ENCODE measurements around the gene SPAG16. TPM values are rescaled to one million over a fixed set of nuclear protein-coding genes. Genes with fewer than 3 reads are reported as not detected.

Gene SPAG16
- total RNA-seq (ENCODE audit: insufficient read depth, low replicate concordance): 33.9 TPM

DNA sequence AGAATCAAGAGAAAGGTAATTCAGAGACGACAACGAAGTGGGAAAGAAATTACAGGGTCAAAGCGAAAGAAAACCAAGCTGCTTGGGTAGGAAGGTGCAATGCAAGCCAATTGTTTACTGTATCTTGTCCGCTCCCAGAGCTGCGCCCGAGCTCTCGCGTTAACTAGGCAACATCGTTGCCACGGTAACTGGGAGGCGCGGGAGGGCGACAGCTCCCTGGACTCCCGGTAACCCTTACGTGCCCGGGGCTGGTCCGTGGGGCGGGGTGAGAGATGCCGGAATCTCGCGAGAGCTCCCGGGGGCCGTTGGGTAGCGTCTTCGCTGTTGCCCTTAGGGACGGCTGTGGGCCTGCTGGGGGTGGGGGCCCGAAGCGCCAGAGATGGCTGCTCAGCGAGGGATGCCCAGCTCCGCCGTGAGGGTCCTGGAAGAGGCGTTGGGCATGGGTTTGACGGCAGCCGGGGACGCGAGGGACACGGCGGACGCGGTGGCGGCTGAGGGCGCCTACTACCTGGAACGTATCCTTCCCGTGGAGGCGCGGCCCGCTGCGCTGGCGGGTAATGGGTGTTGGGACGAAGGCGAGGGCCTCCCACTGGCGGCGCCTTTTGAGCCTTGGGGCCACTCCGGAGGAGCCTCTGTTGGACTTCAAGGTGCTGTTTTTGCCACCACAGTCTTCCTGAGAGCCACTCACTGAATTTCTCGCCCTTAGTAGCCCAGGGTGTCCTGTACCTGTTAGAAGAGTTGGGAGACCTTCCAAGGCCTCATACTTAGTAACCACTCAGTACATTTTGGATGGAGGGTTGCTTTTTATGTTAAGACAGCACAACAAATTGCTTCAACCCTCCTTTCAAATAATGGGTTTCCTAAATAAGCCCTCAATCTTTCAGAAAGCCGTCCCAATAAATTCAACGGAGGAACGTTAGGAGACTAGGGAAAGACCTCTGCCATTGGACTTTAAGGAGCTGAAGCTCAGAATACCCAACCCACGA lies at the start of gene SPAG16:
SPAG16 (plus strand) TSS at position 360 of the 986 bp plus-strand sequence.
- DNase-seq (ENCODE audit: low spot score): peak; percentile 99

DNA sequence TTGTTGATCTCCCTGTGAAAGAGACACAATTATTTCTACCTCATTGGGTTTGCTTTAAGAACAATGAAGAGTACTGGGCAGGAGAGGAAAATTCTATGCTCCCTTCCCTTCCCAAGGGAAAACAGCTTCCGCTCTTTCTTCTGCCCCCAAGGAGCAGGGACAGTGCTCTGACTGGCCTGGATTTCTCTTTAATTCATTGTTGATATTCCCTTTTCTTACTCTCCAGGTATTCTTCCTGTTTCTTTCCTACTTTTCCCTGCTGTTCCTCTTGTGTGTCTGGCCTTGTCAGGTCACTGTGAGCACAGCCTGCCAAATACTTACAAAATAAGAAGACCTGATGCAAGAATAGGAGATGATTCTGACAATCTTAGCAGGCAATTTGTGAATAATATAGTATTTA lies 49.6 kb upstream of the SPAG16 start:
- DNase-seq (ENCODE audit: low spot score): no peak

GRCh38 chr2:213235741-213236140 lies 48.5 kb upstream of the SPAG16 start:
- no peak for DNase-seq (ENCODE audit: low spot score)

DNA sequence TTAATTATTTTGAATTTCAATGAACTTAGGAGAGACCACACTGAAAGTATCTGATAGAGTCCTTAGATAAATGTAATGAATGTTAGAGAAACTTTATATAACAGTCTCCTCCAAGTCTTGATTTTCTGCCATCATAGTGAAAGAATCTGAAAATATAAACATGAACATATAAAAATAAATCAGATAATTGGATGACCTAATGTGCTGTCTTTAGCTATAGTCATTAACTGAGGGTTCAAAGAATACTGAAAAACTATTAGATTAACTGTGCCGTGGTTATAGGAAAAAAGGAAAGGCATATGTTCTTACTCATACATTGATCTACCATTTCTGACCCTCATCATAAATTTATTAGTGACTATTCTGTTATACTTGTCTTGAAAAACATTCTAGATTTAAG lies 47.0 kb upstream of the SPAG16 start:
- DNase-seq (ENCODE audit: low spot score): no peak

GRCh38 chr2:213237787-213238186 lies 46.5 kb upstream of the SPAG16 start:
- no peak for DNase-seq (ENCODE audit: low spot score)

- peak; percentile 47 for DNase-seq (ENCODE audit: low spot score)
These were observed 45.3 kb upstream of the SPAG16 start for GRCh38 chr2:213238753-213239495.

GRCh38 chr2:213241817-213242216 lies 42.4 kb upstream of the SPAG16 start:
- DNase-seq (ENCODE audit: low spot score): no peak

GRCh38 chr2:213242653-213243052 lies 41.6 kb upstream of the SPAG16 start:
- no peak for DNase-seq (ENCODE audit: low spot score)

GRCh38 chr2:213243189-213244044 lies 40.8 kb upstream of the SPAG16 start:
- no peak for DNase-seq (ENCODE audit: low spot score)

GRCh38 chr2:213246497-213247281 lies 37.6 kb upstream of the SPAG16 start:
- DNase-seq (ENCODE audit: low spot score): peak; percentile 10

DNA sequence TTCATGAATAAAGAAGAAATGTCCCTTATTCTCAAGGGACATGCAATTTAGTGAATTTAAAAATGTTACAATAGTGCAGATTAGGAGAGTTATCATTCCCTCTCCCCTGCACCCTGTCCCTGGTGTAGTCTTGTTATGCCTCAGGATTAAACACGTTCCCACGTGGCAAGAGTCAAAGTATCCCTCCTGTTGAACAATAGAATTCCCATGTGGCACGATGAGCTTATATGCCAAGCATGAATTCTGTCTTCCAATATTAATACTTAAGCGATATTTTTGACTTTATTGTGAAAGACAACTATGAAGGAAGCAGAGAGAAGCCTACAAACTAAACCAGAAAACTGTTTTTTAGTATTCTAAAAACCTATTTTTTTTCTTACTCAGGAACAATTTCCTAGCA lies 36.7 kb upstream of the SPAG16 start:
- DNase-seq (ENCODE audit: low spot score): no peak

DNA sequence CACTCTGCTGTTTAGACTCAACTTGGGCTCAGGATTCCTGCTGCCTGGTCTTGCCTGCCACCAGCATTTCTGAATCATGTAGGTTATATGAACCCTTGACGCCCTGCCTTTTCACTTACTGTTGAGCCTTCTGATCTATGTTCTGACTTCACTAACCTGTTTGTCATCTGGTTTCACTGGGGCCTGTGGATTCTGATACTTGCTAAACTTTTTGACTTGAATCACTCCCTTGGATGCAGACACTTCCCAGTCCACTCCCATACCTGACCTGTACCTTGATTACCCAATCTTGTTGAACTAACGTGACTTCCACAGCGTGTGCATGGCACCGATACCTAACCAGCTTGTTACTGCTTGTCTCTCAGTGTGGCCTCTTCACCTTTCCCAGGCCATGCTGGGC lies 35.6 kb upstream of the SPAG16 start:
- DNase-seq (ENCODE audit: low spot score): peak; percentile 15

- no peak for DNase-seq (ENCODE audit: low spot score)
These were observed 34.8 kb upstream of the SPAG16 start for GRCh38 chr2:213249502-213249901.

GRCh38 chr2:213251618-213252017 lies 32.6 kb upstream of the SPAG16 start:
- DNase-seq (ENCODE audit: low spot score): peak; percentile 73

DNA sequence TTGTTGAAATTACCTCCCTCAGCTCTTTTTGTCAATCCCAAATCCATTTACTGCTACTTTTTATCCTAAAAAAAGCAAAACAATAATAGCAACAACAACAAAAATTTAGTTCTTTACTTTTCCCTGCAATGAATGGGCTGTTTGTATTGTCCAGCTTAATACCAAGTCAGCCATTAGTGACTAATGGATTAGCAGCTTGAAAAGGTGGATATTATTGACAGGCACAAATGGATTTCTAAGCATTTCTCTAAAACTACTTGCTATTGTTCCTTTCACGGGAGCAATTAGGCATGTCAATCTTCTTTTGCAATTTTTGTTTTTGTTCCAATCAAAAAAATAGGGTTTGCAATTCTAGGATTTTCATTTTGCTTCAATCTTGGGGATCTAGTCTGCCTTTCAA lies 32.1 kb upstream of the SPAG16 start:
- DNase-seq (ENCODE audit: low spot score): no peak

GRCh38 chr2:213253162-213253561 lies 31.1 kb upstream of the SPAG16 start:
- no peak for DNase-seq (ENCODE audit: low spot score)

- no peak for DNase-seq (ENCODE audit: low spot score)
These were observed 25.0 kb upstream of the SPAG16 start for GRCh38 chr2:213259266-213259665.

DNA sequence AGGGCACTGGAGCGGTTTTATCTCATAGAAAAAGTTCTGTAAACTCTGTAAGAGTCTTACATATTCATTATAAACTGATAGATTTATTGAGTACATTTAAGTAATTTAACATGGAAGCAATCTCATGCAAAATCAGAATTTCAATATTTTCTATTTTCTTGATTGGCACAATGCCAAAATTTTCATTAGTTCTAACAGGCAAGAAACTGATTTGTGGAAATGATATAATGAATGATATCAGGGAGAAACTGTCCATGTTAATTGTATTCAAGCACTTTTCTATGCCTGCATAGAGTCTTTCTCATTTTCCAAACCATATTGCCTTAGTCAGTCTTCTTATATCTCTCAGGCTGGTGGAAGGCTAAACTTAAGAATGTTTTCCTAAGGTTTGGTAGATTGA lies 23.0 kb upstream of the SPAG16 start:
- no peak for DNase-seq (ENCODE audit: low spot score)

DNA sequence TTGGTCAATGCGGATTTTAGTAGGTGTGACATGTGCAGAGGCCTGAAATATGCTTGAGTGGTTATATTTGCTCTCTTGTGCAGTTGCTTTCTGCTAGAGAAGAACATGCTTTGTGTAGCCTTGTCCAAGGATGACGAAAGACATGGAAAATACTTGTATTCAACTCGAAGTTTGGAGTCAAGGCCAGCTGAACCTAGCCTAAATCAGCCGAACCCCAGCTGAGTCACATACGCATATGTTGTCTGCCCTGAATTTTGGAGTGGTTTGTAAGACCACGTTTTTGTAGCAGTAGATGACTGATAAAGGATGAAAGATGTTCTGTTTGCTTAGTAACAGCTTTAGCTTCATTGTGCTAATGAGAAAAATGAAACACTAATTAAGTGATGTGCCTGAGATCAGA lies 22.5 kb upstream of the SPAG16 start:
- DNase-seq (ENCODE audit: low spot score): no peak

DNA sequence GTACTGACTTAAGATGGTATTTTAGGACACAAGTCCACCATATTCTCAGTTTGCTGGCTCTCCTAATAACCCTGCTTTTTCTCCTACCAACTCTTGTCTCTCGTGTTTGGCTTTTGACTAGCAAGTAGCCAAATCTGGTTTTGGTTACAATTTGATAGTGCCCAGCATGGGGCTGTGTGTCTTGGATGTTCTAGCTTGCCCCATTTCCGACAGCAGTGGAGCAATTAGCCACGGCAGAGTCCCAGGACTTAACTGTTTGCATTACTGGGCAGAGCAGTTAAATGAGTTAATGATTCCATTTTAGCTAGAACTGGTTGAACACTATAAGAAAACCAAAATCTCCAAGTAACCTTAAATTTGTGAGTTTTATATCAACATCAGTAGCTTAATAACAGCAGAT lies 18.6 kb upstream of the SPAG16 start:
- DNase-seq (ENCODE audit: low spot score): no peak

DNA sequence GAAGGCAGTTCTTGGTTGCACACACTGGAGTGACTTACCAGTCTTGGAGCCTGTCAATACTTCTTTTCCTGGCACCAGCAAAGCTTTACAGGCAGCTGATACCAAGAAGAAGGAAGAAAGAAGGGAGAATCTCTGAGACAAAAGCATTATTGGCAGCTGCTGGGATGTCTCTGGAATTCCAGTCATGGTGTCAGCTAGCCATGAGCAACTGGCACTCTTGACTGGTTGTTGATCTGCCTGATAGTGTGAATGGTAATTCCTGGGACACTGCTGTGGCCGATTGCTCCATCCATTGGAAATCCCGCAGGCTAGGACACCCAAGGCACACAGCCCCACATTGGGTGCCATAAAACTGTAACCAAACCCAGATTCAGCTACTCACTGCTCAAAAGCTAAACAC lies 17.8 kb upstream of the SPAG16 start:
- DNase-seq (ENCODE audit: low spot score): no peak
